Kidney epithelial cell (primary cell): ENCODE data around the gene PLCE1. TPM values are rescaled to one million over a fixed set of nuclear protein-coding genes. Genes with fewer than 3 reads are reported as not detected.

ENCODE experiments used
- DNase-seq: peaks from one replicate; pipeline ENCODE4 v3.0.0-alpha.2; 2010; ENCODE audit warnings: low read depth
- H3K27me3 ChIP-seq: 2 replicates; pipeline ENCODE4 v1.6.0; 2011; ENCODE audit warnings: low read length; ENCODE audit not compliant: control insufficient read depth, insufficient read depth
- H3K36me3 ChIP-seq: 2 replicates; pipeline ENCODE4 v1.5.1; 2011; ENCODE audit warnings: low read length; ENCODE audit not compliant: control insufficient read depth, insufficient read depth
- H3K4me3 ChIP-seq: 2 replicates; pipeline ENCODE4 v1.5.1; 2011; ENCODE audit warnings: low read depth, mild to moderate bottlenecking, control low read depth, low read length
- total RNA-seq: library from RNA; depleted of rRNA; stranded (reverse); fragments of >200 nt; gene quantifications from 2 replicates; pipeline ENCODE4 v1.2.3, GENCODE V29; 2015
- TF ChIP-seq, protein P1 (sequence below): IDR thresholded peaks from 2 replicates; pipeline ENCODE4 v1.5.1; 2011; ENCODE audit warnings: mild to moderate bottlenecking, moderate library complexity, low read length, control low read depth, inconsistent platforms; ENCODE audit not compliant: insufficient read depth, poor library complexity, severe bottlenecking

PLCE1 gene
- total RNA-seq, 1 donor from 2014 or later = 0.84 TPM

GRCh38 chr10:94001416-94001810 lies 7.7 kb downstream of the PLCE1 start:
- no peak overlapping the region for H3K4me3 ChIP-seq
- no peaks in the 10 kb centered on the region for H3K27me3 ChIP-seq
- no peak for DNase-seq
- TF ChIP-seq, protein P1, sequence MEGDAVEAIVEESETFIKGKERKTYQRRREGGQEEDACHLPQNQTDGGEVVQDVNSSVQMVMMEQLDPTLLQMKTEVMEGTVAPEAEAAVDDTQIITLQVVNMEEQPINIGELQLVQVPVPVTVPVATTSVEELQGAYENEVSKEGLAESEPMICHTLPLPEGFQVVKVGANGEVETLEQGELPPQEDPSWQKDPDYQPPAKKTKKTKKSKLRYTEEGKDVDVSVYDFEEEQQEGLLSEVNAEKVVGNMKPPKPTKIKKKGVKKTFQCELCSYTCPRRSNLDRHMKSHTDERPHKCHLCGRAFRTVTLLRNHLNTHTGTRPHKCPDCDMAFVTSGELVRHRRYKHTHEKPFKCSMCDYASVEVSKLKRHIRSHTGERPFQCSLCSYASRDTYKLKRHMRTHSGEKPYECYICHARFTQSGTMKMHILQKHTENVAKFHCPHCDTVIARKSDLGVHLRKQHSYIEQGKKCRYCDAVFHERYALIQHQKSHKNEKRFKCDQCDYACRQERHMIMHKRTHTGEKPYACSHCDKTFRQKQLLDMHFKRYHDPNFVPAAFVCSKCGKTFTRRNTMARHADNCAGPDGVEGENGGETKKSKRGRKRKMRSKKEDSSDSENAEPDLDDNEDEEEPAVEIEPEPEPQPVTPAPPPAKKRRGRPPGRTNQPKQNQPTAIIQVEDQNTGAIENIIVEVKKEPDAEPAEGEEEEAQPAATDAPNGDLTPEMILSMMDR = no peak
- no peaks in the 10 kb centered on the region for H3K36me3 ChIP-seq

DNA sequence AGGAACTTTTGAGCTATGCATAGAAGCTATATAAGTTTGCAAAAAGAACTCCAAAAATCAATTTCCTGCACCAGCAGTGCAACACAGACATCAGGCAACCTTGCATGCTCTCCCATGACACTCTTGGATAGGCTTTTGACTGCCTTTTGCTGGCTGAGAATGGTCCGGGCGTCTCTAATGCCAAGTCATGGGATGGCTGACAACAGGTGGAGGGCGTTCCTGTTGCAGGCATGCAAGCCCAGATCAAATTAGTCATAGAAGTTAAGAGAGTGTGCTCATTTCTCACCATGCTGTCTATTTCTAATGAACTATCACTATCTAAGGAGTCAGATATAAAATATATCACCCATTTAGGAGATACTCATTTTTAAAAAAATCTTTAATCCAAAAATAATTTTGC lies 8.4 kb downstream of the PLCE1 start:
- no peaks in the 10 kb centered on the region for H3K27me3 ChIP-seq
- no peak for DNase-seq
- H3K36me3 ChIP-seq = no peaks in the 10 kb centered on the region
- H3K4me3 ChIP-seq = no peak overlapping the region
- TF ChIP-seq, protein P1 = no peak

DNA sequence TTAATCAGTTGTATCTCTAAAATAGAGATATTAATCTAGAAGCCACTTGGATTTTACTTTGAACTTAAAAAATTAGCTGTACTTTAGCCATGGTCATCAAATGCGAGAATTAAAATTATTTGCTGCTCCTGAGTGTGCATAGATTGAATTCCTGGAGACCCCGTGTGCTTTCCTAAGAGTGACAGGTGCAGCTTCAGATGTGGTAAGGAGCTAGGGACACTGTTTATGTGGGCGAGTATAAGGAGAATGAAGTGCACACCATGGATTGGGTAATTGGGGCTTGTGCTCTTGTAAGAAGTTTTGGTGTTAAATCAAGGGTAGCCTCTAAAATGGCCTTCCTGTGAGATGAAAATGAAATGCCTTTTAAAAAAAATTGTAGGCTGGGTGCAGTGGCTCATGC lies 9.8 kb downstream of the PLCE1 start:
- DNase-seq = no peak
- TF ChIP-seq, protein P1 = no peak
- H3K27me3 ChIP-seq = no peaks in the 10 kb centered on the region
- H3K36me3 ChIP-seq = no peaks in the 10 kb centered on the region
- H3K4me3 ChIP-seq = no peak overlapping the region

DNA sequence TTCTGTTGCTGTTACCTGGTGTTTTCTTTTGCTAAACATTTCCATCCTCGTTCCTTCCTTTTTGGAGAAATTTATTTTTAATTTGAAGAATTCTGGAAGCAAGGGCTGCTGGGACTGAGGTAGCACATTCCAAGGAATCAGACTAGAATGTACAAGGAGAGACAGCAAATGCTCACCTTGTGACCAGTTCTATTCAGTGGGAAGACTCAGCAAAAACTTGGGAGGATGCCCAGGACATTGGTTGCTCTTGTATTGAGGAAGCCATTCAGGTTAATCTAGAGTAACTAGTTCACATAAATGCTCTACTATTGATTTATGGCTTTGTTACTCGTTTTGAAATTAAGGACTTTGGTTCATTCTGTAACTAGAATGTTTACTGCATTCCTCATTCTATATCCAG lies 11.3 kb downstream of the PLCE1 start:
- Histone ChIP-seq H3K36me3 (no peaks in the 10 kb centered on the region), H3K4me3 (no peak overlapping the region), H3K27me3 (no peaks in the 10 kb centered on the region)
- TF ChIP-seq, protein P1 = no peak
- DNase-seq = no peak

GRCh38 chr10:94006591-94007550 lies 13.1 kb downstream of the PLCE1 start:
- TF ChIP-seq, protein P1 = no peak
- Histone ChIP-seq H3K36me3 (no peaks in the 10 kb centered on the region), H3K27me3 (no peaks in the 10 kb centered on the region), H3K4me3 (no peak overlapping the region)
- no peak for DNase-seq
